ENCODE results near the gene WDR44. TPM values are rescaled to one million over a fixed set of nuclear protein-coding genes. Genes with fewer than 3 reads are reported as not detected.

The WDR44 gene
- total and polyA plus RNA-seq, 2 donors, result 8.8 to 12.6 TPM

GRCh38 chrX:118373538-118373937 is 27.6 kb downstream of the WDR44 start:
- H3K9me3 ChIP-seq (ENCODE audit: control insufficient read depth in 2 of 2, insufficient read depth in 1 of 2, low read length in 1 of 2), result no peaks in the 10 kb centered on the region
- H3K4me3 ChIP-seq (ENCODE audit: low read length in 2 of 2), result no peak overlapping the region
- no peaks in the 10 kb centered on the region for H3K4me1 ChIP-seq (ENCODE audit: control insufficient read depth in 2 of 2, insufficient read depth in 2 of 2, low read length in 2 of 2)
- H3K27ac ChIP-seq (ENCODE audit: low read depth in 1 of 2, low read length in 1 of 2), result no peak overlapping the region
- 100% methylated on average over 2 of the region's 2 CpGs for WGBS
- H3K36me3 ChIP-seq (ENCODE audit: control insufficient read depth in 2 of 2, insufficient read depth in 2 of 2, low read length in 1 of 2), result no peaks in the 10 kb centered on the region
- no peaks in the 10 kb centered on the region for H3K27me3 ChIP-seq (ENCODE audit: control insufficient read depth in 2 of 2, insufficient read depth in 1 of 2, low read length in 1 of 2)
- no peak for DNase-seq (ENCODE audit: low read depth in 6 of 9, low spot score in 9 of 9)

GRCh38 chrX:118383120-118383519 is 37.2 kb downstream of the WDR44 start:
- H3K4me1 ChIP-seq (ENCODE audit: control insufficient read depth in 2 of 2, insufficient read depth in 2 of 2, low read length in 2 of 2), result no peaks in the 10 kb centered on the region
- H3K9me3 ChIP-seq (ENCODE audit: control insufficient read depth in 2 of 2, insufficient read depth in 1 of 2, low read length in 1 of 2), result no peaks in the 10 kb centered on the region
- no peaks in the 10 kb centered on the region for H3K36me3 ChIP-seq (ENCODE audit: control insufficient read depth in 2 of 2, insufficient read depth in 2 of 2, low read length in 1 of 2)
- H3K27ac ChIP-seq (ENCODE audit: low read depth in 1 of 2, low read length in 1 of 2), result no peak overlapping the region
- DNase-seq (ENCODE audit: low read depth in 6 of 9, low spot score in 9 of 9), result no peak
- no peak overlapping the region for H3K4me3 ChIP-seq (ENCODE audit: low read length in 2 of 2)
- 96% methylated on average over 3 of the region's 3 CpGs for WGBS
- no peaks in the 10 kb centered on the region for H3K27me3 ChIP-seq (ENCODE audit: control insufficient read depth in 2 of 2, insufficient read depth in 1 of 2, low read length in 1 of 2)

GRCh38 chrX:118392716-118393115 is 46.8 kb downstream of the WDR44 start:
- Histone ChIP-seq H3K4me3 (ENCODE audit: low read length in 2 of 2) (no peak overlapping the region), H3K27ac (ENCODE audit: low read depth in 1 of 2, low read length in 1 of 2) (no peak overlapping the region), H3K36me3 (ENCODE audit: control insufficient read depth in 2 of 2, insufficient read depth in 2 of 2, low read length in 1 of 2) (peaks cover 0 to 5% of the 10 kb centered on the region in 2 donors), H3K4me1 (ENCODE audit: control insufficient read depth in 2 of 2, insufficient read depth in 2 of 2, low read length in 2 of 2) (no peaks in the 10 kb centered on the region), H3K9me3 (ENCODE audit: control insufficient read depth in 2 of 2, insufficient read depth in 1 of 2, low read length in 1 of 2) (no peaks in the 10 kb centered on the region), H3K27me3 (ENCODE audit: control insufficient read depth in 2 of 2, insufficient read depth in 1 of 2, low read length in 1 of 2) (no peaks in the 10 kb centered on the region)
- no peak for DNase-seq (ENCODE audit: low read depth in 6 of 9, low spot score in 9 of 9)
- WGBS, result 77% methylated on average over 4 of the region's 4 CpGs

GRCh38 chrX:118396113-118396512 is 50.2 kb downstream of the WDR44 start:
- Histone ChIP-seq H3K9me3 (ENCODE audit: control insufficient read depth in 2 of 2, insufficient read depth in 1 of 2, low read length in 1 of 2) (no peaks in the 10 kb centered on the region), H3K27ac (ENCODE audit: low read depth in 1 of 2, low read length in 1 of 2) (no peak overlapping the region), H3K27me3 (ENCODE audit: control insufficient read depth in 2 of 2, insufficient read depth in 1 of 2, low read length in 1 of 2) (no peaks in the 10 kb centered on the region), H3K4me3 (ENCODE audit: low read length in 2 of 2) (no peak overlapping the region), H3K36me3 (ENCODE audit: control insufficient read depth in 2 of 2, insufficient read depth in 2 of 2, low read length in 1 of 2) (peaks cover 5 to 14% of the 10 kb centered on the region in 2 donors), H3K4me1 (ENCODE audit: control insufficient read depth in 2 of 2, insufficient read depth in 2 of 2, low read length in 2 of 2) (no peaks in the 10 kb centered on the region)
- no peak for DNase-seq (ENCODE audit: low read depth in 6 of 9, low spot score in 9 of 9)
- WGBS, result 100% methylated on average over 1 of the region's 1 CpG

GRCh38 chrX:118418811-118419251 is 72.9 kb downstream of the WDR44 start:
- Histone ChIP-seq H3K36me3 (ENCODE audit: control insufficient read depth in 2 of 2, insufficient read depth in 2 of 2, low read length in 1 of 2) (no peaks in the 10 kb centered on the region), H3K27me3 (ENCODE audit: control insufficient read depth in 2 of 2, insufficient read depth in 1 of 2, low read length in 1 of 2) (no peaks in the 10 kb centered on the region), H3K4me3 (ENCODE audit: low read length in 2 of 2) (no peak overlapping the region), H3K4me1 (ENCODE audit: control insufficient read depth in 2 of 2, insufficient read depth in 2 of 2, low read length in 2 of 2) (no peaks in the 10 kb centered on the region), H3K27ac (ENCODE audit: low read depth in 1 of 2, low read length in 1 of 2) (no peak overlapping the region), H3K9me3 (ENCODE audit: control insufficient read depth in 2 of 2, insufficient read depth in 1 of 2, low read length in 1 of 2) (no peaks in the 10 kb centered on the region)
- DNase-seq (ENCODE audit: low read depth in 6 of 9, low spot score in 9 of 9), result no peak
- whole genome bisulfite sequencing, result 94% methylated on average over 6 of the region's 6 CpGs

- DNase-seq (ENCODE audit: low read depth in 6 of 9, low spot score in 9 of 9), result no peak
- Histone ChIP-seq H3K9me3 (ENCODE audit: control insufficient read depth in 2 of 2, insufficient read depth in 1 of 2, low read length in 1 of 2) (no peaks in the 10 kb centered on the region), H3K27ac (ENCODE audit: low read depth in 1 of 2, low read length in 1 of 2) (no peak overlapping the region), H3K36me3 (ENCODE audit: control insufficient read depth in 2 of 2, insufficient read depth in 2 of 2, low read length in 1 of 2) (no peaks in the 10 kb centered on the region), H3K4me1 (ENCODE audit: control insufficient read depth in 2 of 2, insufficient read depth in 2 of 2, low read length in 2 of 2) (no peaks in the 10 kb centered on the region), H3K4me3 (ENCODE audit: low read length in 2 of 2) (no peak overlapping the region), H3K27me3 (ENCODE audit: control insufficient read depth in 2 of 2, insufficient read depth in 1 of 2, low read length in 1 of 2) (no peaks in the 10 kb centered on the region)
- whole genome bisulfite sequencing, result 56% methylated on average over 5 of the region's 5 CpGs
Observed at GRCh38 chrX:118420462-118420861, 74.6 kb downstream of the WDR44 start.

- H3K9me3 ChIP-seq (ENCODE audit: control insufficient read depth in 2 of 2, insufficient read depth in 1 of 2, low read length in 1 of 2), result no peaks in the 10 kb centered on the region
- DNase-seq (ENCODE audit: low read depth in 6 of 9, low spot score in 9 of 9), result no peak
- no peaks in the 10 kb centered on the region for H3K27me3 ChIP-seq (ENCODE audit: control insufficient read depth in 2 of 2, insufficient read depth in 1 of 2, low read length in 1 of 2)
- no peaks in the 10 kb centered on the region for H3K36me3 ChIP-seq (ENCODE audit: control insufficient read depth in 2 of 2, insufficient read depth in 2 of 2, low read length in 1 of 2)
- H3K27ac ChIP-seq (ENCODE audit: low read depth in 1 of 2, low read length in 1 of 2), result no peak overlapping the region
- no peaks in the 10 kb centered on the region for H3K4me1 ChIP-seq (ENCODE audit: control insufficient read depth in 2 of 2, insufficient read depth in 2 of 2, low read length in 2 of 2)
- H3K4me3 ChIP-seq (ENCODE audit: low read length in 2 of 2), result no peak overlapping the region
- 96% methylated on average over 4 of the region's 4 CpGs for WGBS
Observed at GRCh38 chrX:118423558-118423957, 77.7 kb downstream of the WDR44 start.

GRCh38 chrX:118432799-118433198 is 86.9 kb downstream of the WDR44 start:
- no peak for DNase-seq (ENCODE audit: low read depth in 6 of 9, low spot score in 9 of 9)
- Histone ChIP-seq H3K9me3 (ENCODE audit: control insufficient read depth in 2 of 2, insufficient read depth in 1 of 2, low read length in 1 of 2) (no peaks in the 10 kb centered on the region), H3K4me1 (ENCODE audit: control insufficient read depth in 2 of 2, insufficient read depth in 2 of 2, low read length in 2 of 2) (no peaks in the 10 kb centered on the region), H3K27me3 (ENCODE audit: control insufficient read depth in 2 of 2, insufficient read depth in 1 of 2, low read length in 1 of 2) (no peaks in the 10 kb centered on the region), H3K4me3 (ENCODE audit: low read length in 2 of 2) (no peak overlapping the region), H3K27ac (ENCODE audit: low read depth in 1 of 2, low read length in 1 of 2) (no peak overlapping the region), H3K36me3 (ENCODE audit: control insufficient read depth in 2 of 2, insufficient read depth in 2 of 2, low read length in 1 of 2) (peaks cover 2 to 4% of the 10 kb centered on the region in 2 donors)
- WGBS, result 77% methylated on average over 5 of the region's 5 CpGs

GRCh38 chrX:118437283-118437682 is 91.4 kb downstream of the WDR44 start:
- no peak overlapping the region for H3K27ac ChIP-seq (ENCODE audit: low read depth in 1 of 2, low read length in 1 of 2)
- H3K4me3 ChIP-seq (ENCODE audit: low read length in 2 of 2), result no peak overlapping the region
- H3K9me3 ChIP-seq (ENCODE audit: control insufficient read depth in 2 of 2, insufficient read depth in 1 of 2, low read length in 1 of 2), result no peaks in the 10 kb centered on the region
- peaks cover 2 to 4% of the 10 kb centered on the region in 2 donors for H3K36me3 ChIP-seq (ENCODE audit: control insufficient read depth in 2 of 2, insufficient read depth in 2 of 2, low read length in 1 of 2)
- no peaks in the 10 kb centered on the region for H3K4me1 ChIP-seq (ENCODE audit: control insufficient read depth in 2 of 2, insufficient read depth in 2 of 2, low read length in 2 of 2)
- 97% methylated on average over 1 of the region's 1 CpG for WGBS
- H3K27me3 ChIP-seq (ENCODE audit: control insufficient read depth in 2 of 2, insufficient read depth in 1 of 2, low read length in 1 of 2), result no peaks in the 10 kb centered on the region
- no peak for DNase-seq (ENCODE audit: low read depth in 6 of 9, low spot score in 9 of 9)

GRCh38 chrX:118448273-118448783 is 102.4 kb downstream of the WDR44 start:
- H3K27ac ChIP-seq (ENCODE audit: low read depth in 1 of 2, low read length in 1 of 2), result no peak overlapping the region
- DNase-seq (ENCODE audit: low read depth in 6 of 9, low spot score in 9 of 9), result no peak
- H3K27me3 ChIP-seq (ENCODE audit: control insufficient read depth in 2 of 2, insufficient read depth in 1 of 2, low read length in 1 of 2), result no peaks in the 10 kb centered on the region
- H3K4me1 ChIP-seq (ENCODE audit: control insufficient read depth in 2 of 2, insufficient read depth in 2 of 2, low read length in 2 of 2), result no peaks in the 10 kb centered on the region
- H3K4me3 ChIP-seq (ENCODE audit: low read length in 2 of 2), result no peak overlapping the region
- WGBS, result 97% methylated on average over 3 of the region's 3 CpGs
- H3K36me3 ChIP-seq (ENCODE audit: control insufficient read depth in 2 of 2, insufficient read depth in 2 of 2, low read length in 1 of 2), result peaks cover 0 to 3% of the 10 kb centered on the region in 2 donors
- H3K9me3 ChIP-seq (ENCODE audit: control insufficient read depth in 2 of 2, insufficient read depth in 1 of 2, low read length in 1 of 2), result no peaks in the 10 kb centered on the region
